ENCODE data around the gene GARIN5A.

The GARIN5A gene

DNA sequence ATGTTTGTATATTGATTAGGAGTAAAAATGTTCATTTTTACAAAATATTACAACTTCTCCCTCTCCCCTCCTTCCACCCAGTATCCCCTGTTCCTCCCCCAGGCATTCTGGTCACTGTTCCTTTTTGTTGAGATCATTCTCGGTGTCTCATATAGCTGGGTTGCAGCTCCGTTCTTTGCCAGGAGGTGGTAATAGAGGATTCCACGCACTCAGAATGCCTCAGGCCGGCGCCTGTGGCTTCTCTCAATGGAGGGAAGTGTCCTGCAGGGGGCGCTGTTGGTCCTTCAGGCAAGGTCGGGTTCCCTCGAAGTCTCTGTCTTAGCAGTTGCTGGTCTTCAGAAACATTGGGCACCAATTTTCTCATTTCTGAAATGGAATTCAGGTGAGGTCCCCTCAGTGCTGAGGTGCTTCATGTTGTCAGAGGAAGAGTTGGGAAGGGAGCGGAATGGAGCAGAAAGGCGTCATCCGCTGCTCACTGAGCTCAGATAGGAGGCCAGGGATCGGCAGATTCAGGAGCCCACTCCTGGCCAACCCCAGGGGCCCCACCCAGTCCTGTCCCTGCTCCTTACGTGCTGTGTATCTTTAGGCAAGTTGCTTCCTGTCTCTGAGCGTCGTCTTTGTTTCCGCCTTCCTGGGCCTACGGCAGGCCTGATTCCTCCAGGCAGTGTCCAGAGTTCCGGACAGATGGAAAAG, 10.3 kb upstream of the GARIN5A start:
- peak; percentile 95 for DNase-seq
- H3K27ac ChIP-seq (ENCODE audit: low read depth, low read length): no peak overlapping the region
- no CpG with 5 or more reads among the region's 18 CpGs for WGBS (ENCODE audit: extremely low coverage, insufficient coverage, low lambda C conversion rate)

GRCh38 chr19:50485284-50485955, 8.8 kb upstream of the GARIN5A start:
- no peak overlapping the region for H3K56ac ChIP-seq (ENCODE audit: low read length)
- WGBS (ENCODE audit: extremely low coverage, insufficient coverage, low lambda C conversion rate): no CpG with 5 or more reads among the region's 10 CpGs

More for the DNA sequence above, 10.3 kb upstream of the GARIN5A start:
- no peak overlapping the region for H3K18ac ChIP-seq (ENCODE audit: low read length)
- H2BK5ac ChIP-seq (ENCODE audit: low read length): no peak overlapping the region
- peaks cover 34% of the 10 kb centered on the region for H3K27me3 ChIP-seq (ENCODE audit: insufficient read depth, low read length, poor library complexity)
- H3K56ac ChIP-seq (ENCODE audit: low read length): no peak overlapping the region
- no peak overlapping the region for H3K4ac ChIP-seq (ENCODE audit: low read depth, low read length)
- no peak overlapping the region for H2BK15ac ChIP-seq (replicated peaks; ENCODE audit: low read depth)
- H4K5ac ChIP-seq (ENCODE audit: low read length): no peak overlapping the region
- no peaks in the 10 kb centered on the region for H3K79me1 ChIP-seq (ENCODE audit: low read length)
- H3K9ac ChIP-seq (ENCODE audit: low read length): no peak overlapping the region
- no peaks in the 10 kb centered on the region for H3K4me1 ChIP-seq (ENCODE audit: control insufficient read depth, low read depth, low read length)
- H3K36me3 ChIP-seq (ENCODE audit: control insufficient read depth, insufficient read depth, low read length): peaks cover 2% of the 10 kb centered on the region
- no peak overlapping the region for H3K4me3 ChIP-seq (ENCODE audit: low read length)
- H3K79me2 ChIP-seq (ENCODE audit: control insufficient read depth, insufficient read depth, low read length): no peaks in the 10 kb centered on the region
- H3K4me2 ChIP-seq (ENCODE audit: low read length): no peak overlapping the region
- no peak overlapping the region for H2BK120ac ChIP-seq (ENCODE audit: low read depth, low read length)
- H4K8ac ChIP-seq (ENCODE audit: low read depth, low read length): no peak overlapping the region
- no peak overlapping the region for H3K23ac ChIP-seq (ENCODE audit: low read length)
- no peak overlapping the region for H2AK5ac ChIP-seq (ENCODE audit: low read length)

DNA sequence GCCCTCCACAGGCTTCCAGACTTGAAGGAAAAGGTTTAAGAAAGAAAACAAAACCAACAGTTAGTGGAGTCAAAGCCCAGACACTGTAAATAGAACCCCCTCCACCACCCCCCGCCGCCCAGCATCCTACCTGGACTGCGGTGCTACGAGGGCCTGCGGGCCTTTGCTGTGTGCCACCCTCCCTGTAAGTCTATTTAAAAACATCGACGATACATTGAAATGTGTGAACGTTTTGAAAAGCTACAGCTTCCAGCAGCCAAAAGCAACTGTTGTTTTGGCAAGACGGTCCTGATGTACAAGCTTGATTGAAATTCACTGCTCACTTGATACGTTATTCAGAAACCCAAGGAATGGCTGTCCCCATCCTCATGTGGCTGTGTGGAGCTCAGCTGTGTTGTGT, 6.3 kb upstream of the GARIN5A start:
- Histone ChIP-seq H3K79me1 (ENCODE audit: low read length) (peaks cover 7% of the 10 kb centered on the region), H4K5ac (ENCODE audit: low read length) (no peak overlapping the region), H3K4me3 (ENCODE audit: low read length) (no peak overlapping the region), H3K79me2 (ENCODE audit: control insufficient read depth, insufficient read depth, low read length) (peaks cover 2% of the 10 kb centered on the region), H3K4me2 (ENCODE audit: low read length) (no peak overlapping the region), H3K36me3 (ENCODE audit: control insufficient read depth, insufficient read depth, low read length) (peaks cover 2% of the 10 kb centered on the region), H3K27me3 (ENCODE audit: insufficient read depth, low read length, poor library complexity) (peaks cover 6% of the 10 kb centered on the region), H3K27ac (ENCODE audit: low read depth, low read length) (no peak overlapping the region), H2BK120ac (ENCODE audit: low read depth, low read length) (no peak overlapping the region), H3K4ac (ENCODE audit: low read depth, low read length) (no peak overlapping the region), H2BK15ac (replicated peaks; ENCODE audit: low read depth) (no peak overlapping the region), H3K23ac (ENCODE audit: low read length) (no peak overlapping the region), H3K9ac (ENCODE audit: low read length) (no peak overlapping the region), H3K56ac (ENCODE audit: low read length) (no peak overlapping the region), H2AK5ac (ENCODE audit: low read length) (no peak overlapping the region), H3K4me1 (ENCODE audit: control insufficient read depth, low read depth, low read length) (no peaks in the 10 kb centered on the region), H3K18ac (ENCODE audit: low read length) (no peak overlapping the region), H4K8ac (ENCODE audit: low read depth, low read length) (no peak overlapping the region), H2BK5ac (ENCODE audit: low read length) (no peak overlapping the region)
- WGBS (ENCODE audit: extremely low coverage, insufficient coverage, low lambda C conversion rate): no CpG with 5 or more reads among the region's 10 CpGs
- no peak for DNase-seq

More at GRCh38 chr19:50485284-50485955, 8.8 kb upstream of the GARIN5A start:
- Histone ChIP-seq H3K27me3 (ENCODE audit: insufficient read depth, low read length, poor library complexity) (peaks cover 22% of the 10 kb centered on the region), H2BK5ac (ENCODE audit: low read length) (no peak overlapping the region), H4K8ac (ENCODE audit: low read depth, low read length) (no peak overlapping the region), H3K4me1 (ENCODE audit: control insufficient read depth, low read depth, low read length) (no peaks in the 10 kb centered on the region), H2BK15ac (replicated peaks; ENCODE audit: low read depth) (no peak overlapping the region), H3K4me2 (ENCODE audit: low read length) (no peak overlapping the region), H3K27ac (ENCODE audit: low read depth, low read length) (no peak overlapping the region), H4K5ac (ENCODE audit: low read length) (no peak overlapping the region), H3K36me3 (ENCODE audit: control insufficient read depth, insufficient read depth, low read length) (peaks cover 2% of the 10 kb centered on the region), H3K79me2 (ENCODE audit: control insufficient read depth, insufficient read depth, low read length) (no peaks in the 10 kb centered on the region), H3K23ac (ENCODE audit: low read length) (no peak overlapping the region), H2BK120ac (ENCODE audit: low read depth, low read length) (no peak overlapping the region), H3K4me3 (ENCODE audit: low read length) (no peak overlapping the region), H2AK5ac (ENCODE audit: low read length) (no peak overlapping the region), H3K9ac (ENCODE audit: low read length) (no peak overlapping the region), H3K79me1 (ENCODE audit: low read length) (no peaks in the 10 kb centered on the region), H3K4ac (ENCODE audit: low read depth, low read length) (no peak overlapping the region), H3K18ac (ENCODE audit: low read length) (no peak overlapping the region)
- DNase-seq: no peak

- Histone ChIP-seq H3K27ac (ENCODE audit: low read depth, low read length) (no peak overlapping the region), H3K9ac (ENCODE audit: low read length) (no peak overlapping the region), H2BK120ac (ENCODE audit: low read depth, low read length) (no peak overlapping the region)
Observed at GRCh38 chr19:50482271-50482855, 5.7 kb upstream of the GARIN5A start.

GRCh38 chr19:50481351-50482149, 4.9 kb upstream of the GARIN5A start:
- Histone ChIP-seq H3K4ac (ENCODE audit: low read depth, low read length) (no peak overlapping the region), H4K5ac (ENCODE audit: low read length) (no peak overlapping the region), H3K4me2 (ENCODE audit: low read length) (no peak overlapping the region), H3K79me1 (ENCODE audit: low read length) (peaks cover 12% of the 10 kb centered on the region), H2AK5ac (ENCODE audit: low read length) (no peak overlapping the region), H3K27ac (ENCODE audit: low read depth, low read length) (no peak overlapping the region), H3K23ac (ENCODE audit: low read length) (no peak overlapping the region), H3K4me1 (ENCODE audit: control insufficient read depth, low read depth, low read length) (no peaks in the 10 kb centered on the region), H3K27me3 (ENCODE audit: insufficient read depth, low read length, poor library complexity) (no peaks in the 10 kb centered on the region), H2BK15ac (replicated peaks; ENCODE audit: low read depth) (no peak overlapping the region), H2BK5ac (ENCODE audit: low read length) (no peak overlapping the region), H3K4me3 (ENCODE audit: low read length) (no peak overlapping the region), H3K18ac (ENCODE audit: low read length) (no peak overlapping the region), H2BK120ac (ENCODE audit: low read depth, low read length) (no peak overlapping the region), H3K56ac (ENCODE audit: low read length) (no peak overlapping the region), H3K36me3 (ENCODE audit: control insufficient read depth, insufficient read depth, low read length) (peaks cover 2% of the 10 kb centered on the region), H3K9ac (ENCODE audit: low read length) (no peak overlapping the region), H3K79me2 (ENCODE audit: control insufficient read depth, insufficient read depth, low read length) (peaks cover 10% of the 10 kb centered on the region), H4K8ac (ENCODE audit: low read depth, low read length) (no peak overlapping the region)
- no CpG with 5 or more reads among the region's 27 CpGs for WGBS (ENCODE audit: extremely low coverage, insufficient coverage, low lambda C conversion rate)
- no peak for DNase-seq

More at GRCh38 chr19:50482271-50482855, 5.7 kb upstream of the GARIN5A start:
- Histone ChIP-seq H3K4me2 (ENCODE audit: low read length) (no peak overlapping the region), H3K36me3 (ENCODE audit: control insufficient read depth, insufficient read depth, low read length) (peaks cover 2% of the 10 kb centered on the region), H3K4me3 (ENCODE audit: low read length) (no peak overlapping the region), H2AK5ac (ENCODE audit: low read length) (no peak overlapping the region), H2BK5ac (ENCODE audit: low read length) (no peak overlapping the region), H3K4ac (ENCODE audit: low read depth, low read length) (no peak overlapping the region), H3K79me2 (ENCODE audit: control insufficient read depth, insufficient read depth, low read length) (peaks cover 8% of the 10 kb centered on the region), H3K79me1 (ENCODE audit: low read length) (peaks cover 10% of the 10 kb centered on the region), H3K27me3 (ENCODE audit: insufficient read depth, low read length, poor library complexity) (peaks cover 2% of the 10 kb centered on the region), H3K56ac (ENCODE audit: low read length) (no peak overlapping the region), H4K5ac (ENCODE audit: low read length) (no peak overlapping the region), H3K18ac (ENCODE audit: low read length) (no peak overlapping the region), H3K23ac (ENCODE audit: low read length) (no peak overlapping the region), H3K4me1 (ENCODE audit: control insufficient read depth, low read depth, low read length) (no peaks in the 10 kb centered on the region), H4K8ac (ENCODE audit: low read depth, low read length) (no peak overlapping the region), H2BK15ac (replicated peaks; ENCODE audit: low read depth) (no peak overlapping the region)
- DNase-seq: no peak
- no CpG with 5 or more reads among the region's 16 CpGs for WGBS (ENCODE audit: extremely low coverage, insufficient coverage, low lambda C conversion rate)

All from mesendoderm (in vitro differentiated cells).